IPS-NIHi11 (cell line): ENCODE data around the gene ETS1.
A peak's percentile ranks its signal among the peaks of the same experiment; 100 is the strongest.

Experiments used
- DNase-seq: peaks from one replicate; pipeline ENCODE4 v3.0.0; 2012; ENCODE audit warnings: mixed read lengths, low spot score

ETS1 gene

GRCh38 chr11:128568166-128568778, 19.1 kb downstream of the ETS1 start:
- DNase-seq, result no peak

GRCh38 chr11:128567130-128567529, 20.2 kb downstream of the ETS1 start:
- DNase-seq, result no peak

- DNase-seq, result no peak
Measured at GRCh38 chr11:128565881-128566280, 21.5 kb downstream of the ETS1 start.

- DNase-seq, result no peak
Measured at GRCh38 chr11:128564642-128565245, 22.6 kb downstream of the ETS1 start.

- no peak for DNase-seq
Measured at GRCh38 chr11:128563942-128564641, 23.3 kb downstream of the ETS1 start.

GRCh38 chr11:128563308-128563707, 24.1 kb downstream of the ETS1 start:
- no peak for DNase-seq

- no peak for DNase-seq
Measured at GRCh38 chr11:128559496-128560103, 27.8 kb downstream of the ETS1 start.

GRCh38 chr11:128555606-128556005, 31.8 kb downstream of the ETS1 start:
- peak; percentile 47 for DNase-seq

GRCh38 chr11:128553662-128554362, 33.5 kb downstream of the ETS1 start:
- no peak for DNase-seq

GRCh38 chr11:128552783-128553661, 34.3 kb downstream of the ETS1 start:
- DNase-seq, result no peak

GRCh38 chr11:128551611-128552335, 35.6 kb downstream of the ETS1 start:
- DNase-seq, result no peak

- no peak for DNase-seq
Measured at GRCh38 chr11:128551058-128551457, 36.3 kb downstream of the ETS1 start.

GRCh38 chr11:128550261-128550821, 37.0 kb downstream of the ETS1 start:
- DNase-seq, result no peak

- DNase-seq, result no peak
Measured at GRCh38 chr11:128549256-128549944, 38.0 kb downstream of the ETS1 start.

- peak; percentile 54 for DNase-seq
Measured at GRCh38 chr11:128548649-128549255, 38.6 kb downstream of the ETS1 start.

- no peak for DNase-seq
Measured at GRCh38 chr11:128547946-128548648, 39.3 kb downstream of the ETS1 start.

GRCh38 chr11:128546916-128547315, 40.4 kb downstream of the ETS1 start:
- DNase-seq, result no peak

GRCh38 chr11:128544471-128545051, 42.8 kb downstream of the ETS1 start:
- DNase-seq, result no peak
